ENCODE results near the gene BICDL1. TPM values are rescaled to one million over a fixed set of nuclear protein-coding genes. Genes with fewer than 3 reads are reported as not detected.

Gene BICDL1
- polyA plus RNA-seq, 1 of the 3 experiments (the other 2 are of a cell fraction) = 0.35 TPM

- TF ChIP-seq ELF1 (IDR thresholded peaks at IDR 0.05) (no peak), YY1 (IDR thresholded peaks at IDR 0.05; ENCODE audit: low read depth) (no peak), TAF1 (IDR thresholded peaks at IDR 0.05; ENCODE audit: borderline replicate concordance, low read depth, low read length) (no peak), SIN3A (IDR thresholded peaks at IDR 0.05; ENCODE audit: borderline replicate concordance, low read depth, low read length) (no peak), RXRA (IDR thresholded peaks at IDR 0.05; ENCODE audit: borderline replicate concordance, low read depth) (no peak), GABPA (IDR thresholded peaks at IDR 0.05; ENCODE audit: low read depth) (no peak), RCOR1 (IDR thresholded peaks at IDR 0.05; ENCODE audit: low read length) (no peak)
- TF ChIP-seq, protein P1, sequence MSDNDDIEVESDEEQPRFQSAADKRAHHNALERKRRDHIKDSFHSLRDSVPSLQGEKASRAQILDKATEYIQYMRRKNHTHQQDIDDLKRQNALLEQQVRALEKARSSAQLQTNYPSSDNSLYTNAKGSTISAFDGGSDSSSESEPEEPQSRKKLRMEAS (IDR thresholded peaks at IDR 0.05; ENCODE audit: low read depth) = no peak
- POLR2A ChIA-PET = no interaction called here
- Histone ChIP-seq H3K27me3 (ENCODE audit: insufficient read depth) (no peaks in the 10 kb centered on the region), H3K4me1 (ENCODE audit: control insufficient read depth in 1 of 2, insufficient read depth in 2 of 2, low read depth in 1 of 2, low read length in 1 of 2) (peaks cover 6 to 20% of the 10 kb centered on the region in 2 experiments), H3K4me2 (no peak overlapping the region), H3K79me2 (ENCODE audit: insufficient read depth) (peaks cover 25% of the 10 kb centered on the region), H3K9ac (no peak overlapping the region), H3K9me3 (no peaks in the 10 kb centered on the region), H3K27ac (ENCODE audit: low read depth in 2 of 2, low read length in 1 of 2) (no peak overlapping the region), H4K20me1 (ENCODE audit: insufficient read depth) (no peaks in the 10 kb centered on the region), H3K9me2 (no peaks in the 10 kb centered on the region), H3F3A (replicated peaks; ENCODE audit: insufficient read depth) (peaks cover 35% of the 10 kb centered on the region), H3K36me3 (replicated peaks in 1 of 2; ENCODE audit: control insufficient read depth in 1 of 2, insufficient read depth in 2 of 2, low read length in 1 of 2) (peaks cover 3 to 14% of the 10 kb centered on the region in 2 experiments), H3K4me3 (ENCODE audit: low read depth in 2 of 2, low read length in 1 of 2) (no peak overlapping the region), H2AFZ (ENCODE audit: low read depth) (no peak overlapping the region)
- CTCF ChIA-PET = interaction anchor here (0.7 to 1.6 kb wide), 2 partner anchors 41 to 818 kb away, joined by 3 read pairs; no protein-coding TSS in a partner anchor
- no peak for DNase-seq
- 85% methylated on average over 4 of the region's 4 CpGs for WGBS (ENCODE audit: low lambda C conversion rate)
These were observed 132.8 kb downstream of the BICDL1 start for GRCh38 chr12:120121766-120122293.

DNA sequence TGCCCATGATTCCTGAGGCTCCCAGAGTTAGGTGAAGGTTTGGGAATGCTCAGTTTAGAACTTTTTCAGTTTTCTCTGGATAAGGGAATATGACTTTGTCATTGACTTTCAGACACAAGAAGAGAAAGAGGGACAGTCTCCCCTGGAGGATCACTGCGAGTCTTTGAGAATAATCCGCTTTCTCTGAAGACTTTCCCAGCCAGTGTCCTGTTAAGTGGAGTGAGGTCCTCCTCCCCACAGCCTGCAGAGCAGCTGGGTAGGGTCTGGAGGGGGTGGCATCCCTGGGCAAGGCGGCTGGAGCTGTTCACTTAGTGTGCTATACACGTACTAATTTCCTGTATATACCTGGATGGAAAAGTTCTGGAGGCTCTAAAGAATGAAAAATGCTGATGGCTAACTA lies 136.0 kb downstream of the BICDL1 start:
- TF ChIP-seq RCOR1 (IDR thresholded peaks at IDR 0.05; ENCODE audit: low read length) (no peak), ELF1 (IDR thresholded peaks at IDR 0.05) (no peak)
- H3K9me3 ChIP-seq = no peaks in the 10 kb centered on the region
- peaks cover 19% of the 10 kb centered on the region for H3F3A ChIP-seq (replicated peaks; ENCODE audit: insufficient read depth)
- peaks cover 20 to 37% of the 10 kb centered on the region in 2 experiments for H3K36me3 ChIP-seq (replicated peaks in 1 of 2; ENCODE audit: control insufficient read depth in 1 of 2, insufficient read depth in 2 of 2, low read length in 1 of 2)
- no peak for DNase-seq
- no peak overlapping the region for H3K4me2 ChIP-seq
- no peak overlapping the region for H3K9ac ChIP-seq
- H3K79me2 ChIP-seq (ENCODE audit: insufficient read depth) = no peaks in the 10 kb centered on the region
- H3K27ac ChIP-seq (ENCODE audit: low read depth in 2 of 2, low read length in 1 of 2) = no peak overlapping the region
- POLR2A ChIA-PET = interaction anchor here (2.3 kb wide), 1 partner anchor 76 kb away, joined by 9 read pairs; the partner anchor contains the start of gene RPLP0
- no peak overlapping the region for H3K4me3 ChIP-seq (ENCODE audit: low read depth in 2 of 2, low read length in 1 of 2)
- CTCF ChIA-PET = interaction anchor here (1.5 kb wide), 1 partner anchor 38 kb away, joined by 4 read pairs; no protein-coding TSS in a partner anchor
- H2AFZ ChIP-seq (ENCODE audit: low read depth) = no peak overlapping the region
- peaks cover 0 to 1% of the 10 kb centered on the region in 2 experiments; a peak in 1 of 4 replicates for H3K4me1 ChIP-seq (ENCODE audit: control insufficient read depth in 1 of 2, insufficient read depth in 2 of 2, low read depth in 1 of 2, low read length in 1 of 2)
- H3K27me3 ChIP-seq (ENCODE audit: insufficient read depth) = no peaks in the 10 kb centered on the region
- 94% methylated on average over 4 of the region's 4 CpGs for WGBS (ENCODE audit: low lambda C conversion rate)
- H4K20me1 ChIP-seq (ENCODE audit: insufficient read depth) = no peaks in the 10 kb centered on the region
- H3K9me2 ChIP-seq = no peaks in the 10 kb centered on the region

- Histone ChIP-seq H3K27me3 (ENCODE audit: insufficient read depth) (no peaks in the 10 kb centered on the region), H3K9me2 (no peaks in the 10 kb centered on the region), H3K36me3 (replicated peaks in 1 of 2; ENCODE audit: control insufficient read depth in 1 of 2, insufficient read depth in 2 of 2, low read length in 1 of 2) (peaks cover 28 to 46% of the 10 kb centered on the region in 2 experiments), H4K20me1 (ENCODE audit: insufficient read depth) (no peaks in the 10 kb centered on the region), H3F3A (replicated peaks; ENCODE audit: insufficient read depth) (peaks cover 19% of the 10 kb centered on the region), H3K27ac (ENCODE audit: low read depth in 2 of 2, low read length in 1 of 2) (peak overlapping the region in 1 of 2 experiments; percentile 23; a peak in 2 of 4 replicates), H3K9ac (no peak overlapping the region), H3K9me3 (no peaks in the 10 kb centered on the region), H3K79me2 (ENCODE audit: insufficient read depth) (no peaks in the 10 kb centered on the region), H3K4me2 (no peak overlapping the region), H3K4me1 (ENCODE audit: control insufficient read depth in 1 of 2, insufficient read depth in 2 of 2, low read depth in 1 of 2, low read length in 1 of 2) (no peaks in the 10 kb centered on the region), H3K4me3 (ENCODE audit: low read depth in 2 of 2, low read length in 1 of 2) (no peak overlapping the region), H2AFZ (ENCODE audit: low read depth) (no peak overlapping the region)
- ChIA-PET POLR2A (interaction anchor here (0.6 to 2.3 kb wide), 2 partner anchors 17 to 75 kb away, joined by 4 to 9 read pairs; partner anchors contain the start of gene RPLP0), CTCF (no interaction called here)
- no peak for DNase-seq
- 90% methylated on average over 5 of the region's 6 CpGs for WGBS (ENCODE audit: low lambda C conversion rate)
- no peak for TF ChIP-seq GABPA (IDR thresholded peaks at IDR 0.05; ENCODE audit: low read depth)
- TF ChIP-seq, protein P1 (IDR thresholded peaks at IDR 0.05; ENCODE audit: low read depth) = no peak
- no peak for TF ChIP-seq POLR2AphosphoS5 (IDR thresholded peaks at IDR 0.05; ENCODE audit: low read depth, low read length)
- TF ChIP-seq MXI1 (IDR thresholded peaks at IDR 0.05; ENCODE audit: low read depth, low read length) = no peak
- TF ChIP-seq, protein P2, sequence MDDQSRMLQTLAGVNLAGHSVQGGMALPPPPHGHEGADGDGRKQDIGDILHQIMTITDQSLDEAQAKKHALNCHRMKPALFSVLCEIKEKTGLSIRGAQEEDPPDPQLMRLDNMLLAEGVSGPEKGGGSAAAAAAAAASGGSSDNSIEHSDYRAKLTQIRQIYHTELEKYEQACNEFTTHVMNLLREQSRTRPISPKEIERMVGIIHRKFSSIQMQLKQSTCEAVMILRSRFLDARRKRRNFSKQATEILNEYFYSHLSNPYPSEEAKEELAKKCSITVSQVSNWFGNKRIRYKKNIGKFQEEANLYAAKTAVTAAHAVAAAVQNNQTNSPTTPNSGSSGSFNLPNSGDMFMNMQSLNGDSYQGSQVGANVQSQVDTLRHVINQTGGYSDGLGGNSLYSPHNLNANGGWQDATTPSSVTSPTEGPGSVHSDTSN (IDR thresholded peaks at IDR 0.05) = no peak; the same call in 1 of the 2 replicates
- TF ChIP-seq, protein P3, sequence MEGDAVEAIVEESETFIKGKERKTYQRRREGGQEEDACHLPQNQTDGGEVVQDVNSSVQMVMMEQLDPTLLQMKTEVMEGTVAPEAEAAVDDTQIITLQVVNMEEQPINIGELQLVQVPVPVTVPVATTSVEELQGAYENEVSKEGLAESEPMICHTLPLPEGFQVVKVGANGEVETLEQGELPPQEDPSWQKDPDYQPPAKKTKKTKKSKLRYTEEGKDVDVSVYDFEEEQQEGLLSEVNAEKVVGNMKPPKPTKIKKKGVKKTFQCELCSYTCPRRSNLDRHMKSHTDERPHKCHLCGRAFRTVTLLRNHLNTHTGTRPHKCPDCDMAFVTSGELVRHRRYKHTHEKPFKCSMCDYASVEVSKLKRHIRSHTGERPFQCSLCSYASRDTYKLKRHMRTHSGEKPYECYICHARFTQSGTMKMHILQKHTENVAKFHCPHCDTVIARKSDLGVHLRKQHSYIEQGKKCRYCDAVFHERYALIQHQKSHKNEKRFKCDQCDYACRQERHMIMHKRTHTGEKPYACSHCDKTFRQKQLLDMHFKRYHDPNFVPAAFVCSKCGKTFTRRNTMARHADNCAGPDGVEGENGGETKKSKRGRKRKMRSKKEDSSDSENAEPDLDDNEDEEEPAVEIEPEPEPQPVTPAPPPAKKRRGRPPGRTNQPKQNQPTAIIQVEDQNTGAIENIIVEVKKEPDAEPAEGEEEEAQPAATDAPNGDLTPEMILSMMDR (IDR thresholded peaks at IDR 0.05) = no peak
- no peak for TF ChIP-seq SMC3 (IDR thresholded peaks at IDR 0.05; ENCODE audit: low read depth, low read length)
- no peak for TF ChIP-seq RCOR1 (IDR thresholded peaks at IDR 0.05; ENCODE audit: low read length)
- TF ChIP-seq NFIC (IDR thresholded peaks at IDR 0.05; ENCODE audit: borderline replicate concordance) = no peak
- no peak for TF ChIP-seq CHD2 (IDR thresholded peaks at IDR 0.05; ENCODE audit: low read length, partially characterized antibody)
- TF ChIP-seq MEF2A (IDR thresholded peaks at IDR 0.05; ENCODE audit: borderline replicate concordance, low read depth) = no peak
- TF ChIP-seq SIN3A (IDR thresholded peaks at IDR 0.05; ENCODE audit: borderline replicate concordance, low read depth, low read length) = no peak
These were observed 137.0 kb downstream of the BICDL1 start for GRCh38 chr12:120125792-120126634.
